Fibroblast of lung (primary cell): Measurements from ENCODE around the gene DNAJC6.

Experiments used
- EZH2 ChIP-seq: IDR thresholded peaks from 2 replicates; pipeline ENCODE4 v1.5.1; 2012; ENCODE audit warnings: low read length, control low read depth, mild to moderate bottlenecking; ENCODE audit errors: missing control alignments
- TF ChIP-seq, protein P1 (sequence below), 2 donors: IDR thresholded peaks in 1 of 2; conservative IDR thresholded peaks in 1 of 2; 1 replicate in 1 of 2; 2 replicates in 1 of 2; pipeline ENCODE4 v1.5.1; 2011 to 2012; ENCODE audit warnings: low read length in 2 of 2, control low read depth in 1 of 2, inconsistent platforms in 1 of 2, low read depth in 1 of 2, mild to moderate bottlenecking in 1 of 2

DNA sequence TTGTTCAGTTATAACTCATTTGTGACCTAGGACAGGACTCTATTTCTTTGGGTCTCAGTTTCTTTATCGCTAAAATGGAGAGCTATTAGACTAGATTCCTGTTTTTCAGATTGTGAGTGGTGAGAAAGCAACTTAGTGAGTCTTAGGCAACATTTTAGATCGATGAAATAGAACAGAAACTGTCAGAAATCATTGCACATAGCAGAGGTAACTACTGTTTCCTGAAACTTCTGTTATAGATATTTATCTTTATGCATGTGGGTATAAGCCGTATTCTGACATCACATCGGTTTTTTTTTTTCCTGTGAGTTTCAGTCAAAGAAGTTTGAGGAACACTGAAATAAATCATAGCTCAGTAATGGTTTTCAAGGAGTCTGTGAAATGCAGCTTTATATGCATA is 42.1 kb upstream of the DNAJC6 start:
- TF ChIP-seq, protein P1, sequence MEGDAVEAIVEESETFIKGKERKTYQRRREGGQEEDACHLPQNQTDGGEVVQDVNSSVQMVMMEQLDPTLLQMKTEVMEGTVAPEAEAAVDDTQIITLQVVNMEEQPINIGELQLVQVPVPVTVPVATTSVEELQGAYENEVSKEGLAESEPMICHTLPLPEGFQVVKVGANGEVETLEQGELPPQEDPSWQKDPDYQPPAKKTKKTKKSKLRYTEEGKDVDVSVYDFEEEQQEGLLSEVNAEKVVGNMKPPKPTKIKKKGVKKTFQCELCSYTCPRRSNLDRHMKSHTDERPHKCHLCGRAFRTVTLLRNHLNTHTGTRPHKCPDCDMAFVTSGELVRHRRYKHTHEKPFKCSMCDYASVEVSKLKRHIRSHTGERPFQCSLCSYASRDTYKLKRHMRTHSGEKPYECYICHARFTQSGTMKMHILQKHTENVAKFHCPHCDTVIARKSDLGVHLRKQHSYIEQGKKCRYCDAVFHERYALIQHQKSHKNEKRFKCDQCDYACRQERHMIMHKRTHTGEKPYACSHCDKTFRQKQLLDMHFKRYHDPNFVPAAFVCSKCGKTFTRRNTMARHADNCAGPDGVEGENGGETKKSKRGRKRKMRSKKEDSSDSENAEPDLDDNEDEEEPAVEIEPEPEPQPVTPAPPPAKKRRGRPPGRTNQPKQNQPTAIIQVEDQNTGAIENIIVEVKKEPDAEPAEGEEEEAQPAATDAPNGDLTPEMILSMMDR (conservative IDR thresholded peaks at IDR 0.05 in 1 of 2, IDR thresholded peaks at IDR 0.05 in 1 of 2; ENCODE audit: low read depth in 1 of 2, low read length in 2 of 2) = no peak
- TF ChIP-seq EZH2 = no peak
